Breast epithelium (tissue), 3 donors: ENCODE results near the gene TCFL5.

Experiments used
- POLR2A ChIP-seq: fragments of 450-650 bp; IDR thresholded peaks from one replicate; pipeline ENCODE4 v1.6.1; 2016; ENCODE audit warnings: antibody characterized with exemption, mild to moderate bottlenecking, moderate library complexity
- TF ChIP-seq, protein P1 (sequence below), 3 donors: fragments of 450-650 bp; IDR thresholded peaks; one replicate each; pipeline ENCODE4 v1.5.1; 2016 to 2017; ENCODE audit warnings: antibody characterized with exemption in 3 of 3, mild to moderate bottlenecking in 3 of 3, moderate library complexity in 3 of 3

- TF ChIP-seq, protein P1, sequence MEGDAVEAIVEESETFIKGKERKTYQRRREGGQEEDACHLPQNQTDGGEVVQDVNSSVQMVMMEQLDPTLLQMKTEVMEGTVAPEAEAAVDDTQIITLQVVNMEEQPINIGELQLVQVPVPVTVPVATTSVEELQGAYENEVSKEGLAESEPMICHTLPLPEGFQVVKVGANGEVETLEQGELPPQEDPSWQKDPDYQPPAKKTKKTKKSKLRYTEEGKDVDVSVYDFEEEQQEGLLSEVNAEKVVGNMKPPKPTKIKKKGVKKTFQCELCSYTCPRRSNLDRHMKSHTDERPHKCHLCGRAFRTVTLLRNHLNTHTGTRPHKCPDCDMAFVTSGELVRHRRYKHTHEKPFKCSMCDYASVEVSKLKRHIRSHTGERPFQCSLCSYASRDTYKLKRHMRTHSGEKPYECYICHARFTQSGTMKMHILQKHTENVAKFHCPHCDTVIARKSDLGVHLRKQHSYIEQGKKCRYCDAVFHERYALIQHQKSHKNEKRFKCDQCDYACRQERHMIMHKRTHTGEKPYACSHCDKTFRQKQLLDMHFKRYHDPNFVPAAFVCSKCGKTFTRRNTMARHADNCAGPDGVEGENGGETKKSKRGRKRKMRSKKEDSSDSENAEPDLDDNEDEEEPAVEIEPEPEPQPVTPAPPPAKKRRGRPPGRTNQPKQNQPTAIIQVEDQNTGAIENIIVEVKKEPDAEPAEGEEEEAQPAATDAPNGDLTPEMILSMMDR (IDR thresholded peaks at IDR 0.05), result no peak
- TF ChIP-seq POLR2A, result no peak
Observed at GRCh38 chr20:62876501-62876901, 14.9 kb upstream of the TCFL5 start.
